Stimulated activated CD8-positive, alpha-beta memory T cell treated with anti-CD3 and anti-CD28 coated beads, Interleukin-7, amount 100 ng/mL, for 24 hours (primary cell): ENCODE results near the gene SORL1.
"Not testable (repeated sequence)": the region's sequence is repeated elsewhere in the genome, so short reads cannot be mapped to it uniquely, and the experiment has no call there.

Source experiments
- DNase-seq: peaks from one replicate; pipeline ENCODE4 v3.0.0-alpha.2; 2020; ENCODE audit warnings: low read depth

SORL1 gene

DNA sequence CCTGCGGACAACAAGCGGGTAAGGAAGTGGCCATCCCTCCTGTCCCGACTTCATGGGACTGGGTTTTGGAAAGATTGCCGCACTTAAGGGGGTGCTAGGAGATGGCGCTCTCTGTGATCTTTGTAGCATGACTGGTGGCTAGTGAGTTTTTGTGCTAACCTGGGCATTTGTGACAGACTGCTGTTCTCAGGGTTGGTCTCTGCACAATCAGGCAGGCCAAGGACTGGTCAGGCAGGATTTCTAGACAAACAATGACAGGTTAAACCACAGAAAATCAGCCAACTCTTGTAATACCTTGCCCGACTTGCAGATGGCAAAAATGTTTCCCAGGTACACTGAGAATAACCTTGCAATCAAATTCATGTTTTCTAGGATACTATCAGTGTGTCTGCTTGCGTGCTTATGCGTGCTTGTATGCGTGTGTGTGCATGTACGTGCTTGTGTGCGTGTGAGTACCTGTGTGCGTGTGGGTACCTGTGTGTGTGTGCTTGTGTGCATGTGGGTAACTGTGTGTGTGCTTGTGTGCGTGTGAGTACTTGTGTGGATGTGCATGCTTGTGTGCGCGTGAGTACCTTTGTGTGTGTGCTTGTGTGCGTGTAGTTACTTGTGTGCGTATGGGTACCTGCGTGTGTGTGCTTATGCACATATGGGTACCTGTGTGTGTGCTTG lies 26.2 kb downstream of the SORL1 start:
- DNase-seq = no peak

DNA sequence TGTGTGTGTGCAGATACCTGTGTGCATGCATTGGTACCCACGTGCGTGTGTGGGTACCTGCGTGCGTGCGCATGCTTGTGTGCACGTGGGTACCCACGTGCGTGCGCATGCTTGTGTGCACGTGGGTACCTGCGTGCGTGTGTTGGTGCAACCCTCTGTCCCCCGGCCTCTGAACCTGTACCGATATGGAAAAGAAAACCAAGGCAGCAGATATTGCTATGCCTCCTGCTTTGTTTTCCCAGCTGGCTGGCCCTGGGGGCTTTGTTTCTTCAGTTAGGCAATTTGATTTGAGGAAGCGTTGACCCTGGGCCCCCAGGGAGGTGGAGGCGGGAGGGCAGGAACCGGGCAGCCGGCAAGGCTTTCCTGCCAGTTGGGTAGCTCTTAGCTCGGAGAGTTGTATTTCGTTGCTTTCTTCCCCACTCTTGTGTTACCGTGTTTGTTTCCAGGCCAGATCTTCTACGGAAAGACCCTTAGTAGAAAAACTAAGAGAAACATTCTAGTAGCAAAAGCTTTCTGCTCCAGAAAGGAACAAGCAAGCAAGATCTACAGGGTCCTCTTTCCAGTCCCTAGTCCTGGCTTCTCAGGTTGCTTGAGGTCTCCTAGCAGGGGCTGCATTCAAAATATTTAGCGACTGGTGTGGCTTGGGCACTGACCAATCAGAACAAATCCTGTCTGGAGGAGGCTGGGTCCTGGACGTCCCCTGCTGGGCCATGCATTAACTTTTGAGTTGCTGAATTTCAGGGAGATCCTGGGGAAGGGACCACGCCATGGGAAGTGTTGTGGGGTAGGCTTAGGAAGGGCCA lies 27.0 kb downstream of the SORL1 start:
- no peak for DNase-seq

DNA sequence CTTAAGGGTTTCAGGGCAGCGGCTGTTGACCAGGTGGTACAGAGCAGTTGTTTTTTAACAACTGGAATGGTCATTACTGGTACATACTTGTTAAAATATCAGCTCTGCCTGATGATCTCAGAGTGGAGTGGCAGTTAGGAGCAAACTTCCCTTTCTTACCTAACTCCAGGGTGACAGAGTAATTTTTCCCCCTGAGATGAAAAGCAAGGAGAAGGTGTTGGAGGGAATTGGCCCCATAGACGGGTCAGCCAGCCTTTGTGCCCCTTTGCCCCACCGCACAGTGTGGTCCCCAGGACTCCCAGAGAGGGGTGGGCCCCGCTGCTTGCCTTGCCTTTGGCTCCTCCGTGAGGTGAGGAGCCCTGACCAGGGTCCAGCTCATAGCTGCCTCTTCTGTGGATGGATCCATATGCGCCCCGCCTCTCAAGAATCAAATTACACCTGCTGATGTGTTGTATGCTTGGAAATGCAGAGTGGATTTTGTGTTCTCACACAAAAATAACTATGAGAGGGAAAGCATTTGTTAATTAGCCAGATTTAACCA lies 27.7 kb downstream of the SORL1 start:
- no peak for DNase-seq

DNA sequence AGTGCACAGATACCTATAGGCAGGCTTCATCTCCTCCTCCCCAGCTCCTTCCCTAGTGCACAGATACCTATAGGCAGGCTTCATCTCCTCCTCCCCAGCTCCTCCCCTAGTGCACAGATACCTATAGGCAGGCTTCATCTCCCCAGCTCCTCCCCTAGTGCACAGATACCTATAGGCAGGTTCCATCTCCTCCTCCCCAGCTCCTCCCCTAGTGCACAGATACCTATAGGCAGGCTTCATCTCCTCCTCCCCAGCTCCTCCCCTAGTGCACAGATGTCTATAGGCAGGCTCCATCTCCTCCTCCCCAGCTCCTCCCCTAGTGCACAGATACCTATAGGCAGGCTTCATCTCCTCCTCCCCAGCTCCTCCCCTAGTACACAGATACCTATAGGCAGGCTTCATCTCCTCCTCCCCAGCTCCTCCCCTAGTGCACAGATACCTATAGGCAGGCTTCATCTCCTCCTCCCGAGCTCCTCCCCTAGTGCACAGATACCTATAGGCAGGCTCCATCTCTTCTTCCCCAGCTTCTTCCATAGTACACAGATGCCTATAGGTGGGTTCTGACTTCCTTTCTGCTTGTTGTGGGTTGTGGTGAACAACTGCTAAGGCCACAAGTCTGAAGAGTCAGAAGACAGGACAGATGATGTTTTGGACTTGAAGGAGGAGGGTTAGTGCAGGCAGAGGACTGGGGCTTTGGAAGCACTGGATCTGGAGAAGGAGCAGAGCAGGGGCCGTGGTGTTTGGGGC lies 29.5 kb downstream of the SORL1 start:
- not testable (repeated sequence) for DNase-seq

DNA sequence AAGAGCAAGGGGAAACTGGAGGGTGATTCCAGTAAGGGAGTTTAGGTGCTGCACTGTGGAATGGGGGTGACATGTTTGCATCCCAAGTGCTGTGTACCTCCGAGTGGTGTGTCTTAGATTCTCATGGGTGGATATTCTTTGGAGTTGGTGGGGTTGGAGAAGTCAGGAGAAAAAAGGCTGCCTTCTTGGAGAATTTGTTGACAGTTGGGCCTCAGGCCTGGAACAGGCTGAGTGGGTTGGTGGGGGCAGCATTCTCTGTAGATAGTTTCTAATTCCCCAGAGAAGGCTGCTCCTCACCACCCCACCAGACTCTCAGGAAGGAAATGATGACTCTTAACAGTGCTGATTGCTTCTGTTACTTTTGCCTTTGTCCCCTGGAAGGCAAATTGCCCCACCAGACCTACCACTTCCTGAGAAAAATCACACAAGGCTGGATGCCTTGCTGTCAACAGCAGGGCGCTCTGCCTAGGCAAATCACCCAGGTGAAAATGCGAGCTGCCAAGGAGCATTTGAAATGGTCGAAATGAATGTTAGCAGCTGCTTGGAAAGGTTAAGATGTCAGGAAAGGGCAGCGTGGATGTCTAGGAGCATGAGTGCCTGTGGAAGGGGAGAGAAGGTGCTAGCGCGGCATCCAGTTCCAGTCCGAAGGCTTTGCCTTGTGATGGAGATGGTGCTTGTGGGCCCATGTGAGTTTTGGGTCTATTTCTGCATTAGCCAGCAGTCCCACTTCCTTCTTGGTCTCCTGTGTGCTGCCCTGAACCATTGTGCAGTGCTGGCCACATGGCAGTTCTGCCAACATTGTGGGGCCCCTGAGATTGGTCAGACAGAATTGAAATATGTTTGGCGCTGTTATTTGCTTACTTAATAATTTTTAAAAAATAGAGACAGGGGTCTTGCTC lies 30.4 kb downstream of the SORL1 start:
- peak; percentile 8 for DNase-seq

DNA sequence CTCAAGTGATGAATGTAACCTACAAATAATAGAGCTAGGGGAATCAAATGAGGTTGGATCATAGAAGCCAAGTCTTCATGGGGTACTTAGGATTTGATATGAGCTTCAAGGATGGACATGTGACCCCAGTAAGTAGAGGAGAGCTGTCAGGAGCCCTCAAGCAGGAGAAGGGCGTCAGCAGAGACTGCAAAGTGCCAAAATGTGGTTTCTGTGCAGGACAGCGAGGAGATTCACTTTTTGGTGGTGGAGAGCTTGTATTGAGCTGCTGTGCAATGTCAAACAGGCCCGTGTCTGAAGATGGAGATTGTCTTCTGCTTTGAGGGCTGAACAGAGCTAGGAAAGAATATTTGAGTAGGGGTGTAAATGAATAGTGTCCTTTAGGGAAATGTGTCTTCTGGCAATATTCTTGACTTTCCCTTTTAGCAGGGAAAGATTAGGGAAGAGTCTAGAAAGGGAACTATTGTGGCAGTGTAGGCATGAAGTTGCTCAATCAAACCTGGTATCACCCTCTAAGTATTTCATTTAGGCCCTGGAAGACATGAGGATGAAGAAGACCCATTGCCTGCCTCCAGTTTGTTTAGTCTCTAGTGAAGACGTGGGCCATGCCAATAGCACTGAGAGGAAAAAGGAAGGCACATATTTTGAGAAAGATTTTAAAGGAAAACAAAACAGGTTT lies 31.8 kb downstream of the SORL1 start:
- DNase-seq = no peak

DNA sequence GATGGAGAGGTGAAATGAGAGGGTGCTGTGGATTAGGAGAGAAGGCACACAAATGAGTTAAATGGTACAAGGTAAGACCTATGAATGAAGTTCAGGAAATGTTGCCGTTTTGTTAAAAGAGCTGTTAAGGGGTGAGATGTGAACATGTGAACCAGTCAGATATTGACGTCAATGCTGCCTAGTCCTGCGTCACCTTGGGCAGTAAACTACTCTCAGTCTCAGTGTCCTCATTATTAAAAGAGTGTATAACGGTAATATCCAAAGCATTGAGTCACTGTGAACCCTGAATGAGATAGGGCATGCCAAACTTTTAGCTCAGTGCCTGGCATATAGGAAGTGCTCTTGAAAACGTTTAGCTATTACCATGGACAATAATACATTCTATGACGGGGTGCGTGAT lies 33.1 kb downstream of the SORL1 start:
- DNase-seq = no peak

DNA sequence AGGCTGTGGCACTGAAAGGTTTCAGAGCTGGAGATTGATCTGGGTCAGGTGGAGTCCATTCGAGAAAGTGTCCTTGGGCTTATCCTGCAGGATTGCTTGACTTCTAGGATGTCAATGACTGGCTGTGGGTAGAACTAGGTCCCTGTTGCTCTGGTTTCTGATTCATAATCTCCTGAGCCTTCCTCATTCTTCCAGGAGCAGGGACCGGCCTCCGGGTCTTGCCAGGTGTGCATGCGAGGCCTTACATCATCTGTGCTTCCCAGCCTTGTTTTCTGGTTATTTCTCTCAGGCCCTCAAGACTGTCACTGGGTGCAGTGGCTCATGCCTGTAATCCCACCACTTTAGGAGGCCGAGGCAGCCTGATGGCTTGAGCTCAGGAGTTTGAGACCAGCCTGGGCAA lies 33.9 kb downstream of the SORL1 start:
- no peak for DNase-seq

DNA sequence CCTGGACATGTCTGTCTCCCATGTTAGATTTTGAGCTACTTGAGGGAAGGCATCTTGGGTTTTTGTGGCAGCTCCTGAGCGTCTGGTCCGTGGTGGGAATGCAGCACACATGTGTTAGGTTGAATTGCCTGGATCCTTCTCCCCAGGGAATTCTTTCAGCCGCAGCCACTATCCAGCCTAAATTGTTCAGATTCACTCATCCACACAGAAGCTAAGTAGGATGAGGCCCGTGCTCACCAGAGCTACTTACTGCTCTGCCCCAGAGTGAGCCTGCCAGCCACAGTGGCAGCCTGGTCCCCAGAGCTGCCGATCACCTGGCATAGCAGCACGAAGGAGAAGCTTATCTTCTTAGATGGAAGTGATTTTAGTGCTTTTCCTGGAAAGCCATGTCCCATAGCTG lies 35.1 kb downstream of the SORL1 start:
- DNase-seq = no peak

DNA sequence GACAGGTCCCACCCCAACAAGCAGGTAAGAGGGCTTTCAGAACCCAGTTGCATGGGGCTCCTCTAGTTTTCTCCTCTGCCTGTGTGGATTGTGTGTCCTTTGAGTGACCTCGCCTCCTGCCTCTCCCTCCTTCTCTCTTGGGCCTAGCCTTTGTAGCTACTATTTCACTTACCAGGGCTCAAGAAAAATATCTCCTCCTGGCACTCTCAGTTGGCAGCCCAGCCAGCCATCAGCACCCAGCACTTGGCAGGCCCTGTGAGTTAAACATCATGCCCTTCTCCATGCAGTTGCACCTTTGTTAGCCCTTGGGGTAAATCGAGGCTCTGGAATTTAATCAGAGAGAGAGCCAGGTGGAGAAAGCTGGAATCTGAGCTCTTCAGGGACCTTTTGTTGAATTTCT lies 36.1 kb downstream of the SORL1 start:
- no peak for DNase-seq

DNA sequence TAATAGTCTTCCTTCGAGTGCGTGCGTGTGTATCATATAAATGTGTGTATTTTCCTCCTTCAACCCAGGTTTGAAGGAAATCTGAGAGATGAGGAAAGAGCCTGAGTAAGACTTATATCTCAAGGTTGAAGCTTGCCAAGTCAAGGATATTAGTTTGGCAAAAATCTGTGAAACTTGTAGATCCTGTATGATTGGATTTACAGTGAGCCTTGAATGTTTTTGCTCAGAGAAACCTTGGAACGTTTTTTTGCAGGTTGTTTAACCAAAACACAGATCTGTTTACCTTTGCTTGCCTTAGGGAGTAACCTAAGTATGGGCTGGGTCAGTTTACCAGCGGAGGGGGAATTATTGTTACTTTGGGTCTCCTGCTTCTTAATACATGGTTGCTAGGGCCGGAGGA lies 36.5 kb downstream of the SORL1 start:
- DNase-seq = no peak

DNA sequence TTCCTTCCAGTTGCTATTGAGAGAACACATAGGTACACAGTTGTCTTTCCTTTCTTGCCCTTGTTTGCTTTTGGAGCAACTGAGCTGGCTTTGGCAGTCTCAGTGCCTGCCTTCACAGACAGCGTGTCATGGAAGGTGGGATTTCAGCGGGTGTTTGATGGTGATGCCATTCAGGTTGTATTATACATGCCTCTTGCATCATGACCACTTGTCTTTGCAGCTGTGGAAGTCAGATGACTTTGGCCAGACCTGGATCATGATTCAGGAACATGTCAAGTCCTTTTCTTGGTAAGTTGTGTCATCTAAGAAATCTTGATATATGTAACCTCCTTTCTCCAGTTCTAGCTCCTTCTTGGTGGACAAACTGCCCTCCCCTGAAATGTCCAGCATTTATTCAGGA lies 37.7 kb downstream of the SORL1 start:
- no peak for DNase-seq

DNA sequence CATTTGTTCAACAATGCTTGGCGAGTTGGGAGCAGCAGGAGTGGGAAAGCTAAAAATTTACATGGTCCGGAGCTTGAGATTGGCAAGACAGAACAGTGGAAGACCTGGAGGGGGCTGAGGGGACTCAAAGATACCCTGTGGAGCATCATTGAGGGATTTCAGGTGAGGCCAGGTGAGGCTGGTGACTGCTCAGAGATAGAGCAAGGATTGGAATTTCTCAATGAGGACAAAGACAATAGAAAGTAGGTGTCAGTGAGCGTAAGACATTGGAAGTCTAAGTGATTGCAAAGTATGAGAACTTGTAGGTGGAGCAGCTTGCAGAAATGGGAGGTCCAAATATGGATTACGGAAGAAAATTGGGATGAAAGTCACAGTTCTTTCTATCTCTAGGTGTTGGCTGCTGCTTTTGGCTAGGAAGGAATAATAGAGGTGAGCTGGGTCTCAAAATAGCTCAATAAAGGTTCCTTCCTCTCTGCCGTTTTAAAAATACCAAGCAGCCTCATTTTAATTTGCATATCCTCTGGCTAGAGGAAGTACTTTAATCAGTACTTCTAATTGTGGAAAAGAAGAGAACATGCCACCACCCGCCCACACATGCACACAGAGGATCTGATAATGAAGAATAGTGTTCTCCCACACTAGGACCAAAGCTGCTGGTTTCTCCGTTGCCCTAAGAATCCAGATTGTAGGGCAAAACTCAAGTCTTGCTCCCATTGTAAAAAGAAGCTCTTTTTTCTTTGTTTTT lies 42.4 kb downstream of the SORL1 start:
- DNase-seq = no peak

DNA sequence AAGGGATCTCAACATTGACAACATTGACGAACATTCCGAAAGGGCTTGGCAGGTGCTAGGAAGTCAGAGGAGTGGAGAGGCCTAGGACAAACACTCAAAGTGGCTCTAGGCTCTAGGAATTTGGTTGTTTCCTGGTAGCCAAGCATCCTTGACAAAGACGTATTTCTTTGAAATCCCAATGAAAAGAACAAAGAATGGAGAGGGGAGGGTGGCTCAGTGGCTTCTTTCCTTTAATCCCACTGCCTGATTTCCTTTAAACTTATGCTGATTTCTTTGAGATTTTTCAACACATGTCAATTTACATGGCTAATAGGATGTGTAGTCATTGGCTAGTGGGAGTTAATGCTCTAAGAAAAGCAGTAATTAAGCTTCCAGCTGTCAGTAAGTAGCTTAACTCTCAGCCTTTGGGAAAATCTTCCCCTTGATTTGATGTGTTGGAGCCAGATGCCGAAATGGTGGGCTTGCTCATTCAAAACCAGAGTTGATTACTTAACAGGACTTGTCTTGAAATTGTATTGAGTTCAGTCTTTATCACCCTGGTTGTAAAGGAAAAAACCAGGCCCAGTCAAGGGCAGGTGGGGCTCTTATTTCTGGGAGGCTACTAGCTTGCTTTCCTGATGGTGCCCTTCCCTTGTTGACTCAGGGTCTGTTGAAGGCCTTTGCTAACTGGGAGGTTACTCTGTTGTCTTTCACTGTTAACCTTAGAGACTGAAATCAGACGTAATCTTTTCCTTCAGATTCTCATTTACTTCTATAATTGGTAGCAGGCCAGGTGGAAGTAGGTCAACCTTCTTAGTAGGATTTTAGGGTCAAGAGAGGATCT lies 45.3 kb downstream of the SORL1 start:
- no peak for DNase-seq

DNA sequence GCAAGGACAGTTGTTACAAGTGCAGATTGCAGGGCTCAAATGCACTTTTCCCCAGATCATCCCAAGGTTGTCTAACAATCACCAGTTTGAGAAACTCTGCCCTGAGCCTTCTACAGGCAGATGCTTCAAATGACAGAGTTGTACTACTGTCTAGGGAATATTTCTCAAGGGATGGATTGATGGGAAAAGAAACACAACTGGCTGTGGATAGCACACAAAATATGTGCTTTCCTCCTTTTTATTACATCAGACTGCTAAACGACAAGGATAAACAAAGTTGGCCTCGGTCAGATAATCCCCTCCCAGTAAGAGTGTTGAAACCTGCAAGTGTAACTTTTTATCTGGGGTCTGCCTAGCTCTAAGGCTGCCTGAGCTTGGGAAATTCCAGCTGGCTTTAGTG lies 47.3 kb downstream of the SORL1 start:
- DNase-seq = no peak

DNA sequence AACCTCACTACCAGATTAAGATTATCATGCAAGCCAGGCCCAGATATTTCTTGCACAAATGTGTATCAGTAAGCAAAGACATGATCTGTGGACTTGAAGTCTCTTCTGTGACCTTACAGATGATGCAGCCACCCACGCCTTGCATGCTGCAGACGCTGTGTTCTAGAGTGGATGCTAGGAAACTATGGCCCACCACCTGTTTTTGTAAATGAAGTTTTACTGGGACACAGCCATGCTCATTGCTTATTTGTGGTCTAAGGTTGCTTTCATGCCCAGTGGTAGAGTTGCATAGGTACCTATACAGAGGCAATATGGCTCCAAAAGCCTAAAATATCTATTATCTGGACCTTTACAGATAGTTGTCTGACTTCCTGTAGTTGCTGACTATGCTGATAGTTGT lies 48.2 kb downstream of the SORL1 start:
- no peak for DNase-seq

DNA sequence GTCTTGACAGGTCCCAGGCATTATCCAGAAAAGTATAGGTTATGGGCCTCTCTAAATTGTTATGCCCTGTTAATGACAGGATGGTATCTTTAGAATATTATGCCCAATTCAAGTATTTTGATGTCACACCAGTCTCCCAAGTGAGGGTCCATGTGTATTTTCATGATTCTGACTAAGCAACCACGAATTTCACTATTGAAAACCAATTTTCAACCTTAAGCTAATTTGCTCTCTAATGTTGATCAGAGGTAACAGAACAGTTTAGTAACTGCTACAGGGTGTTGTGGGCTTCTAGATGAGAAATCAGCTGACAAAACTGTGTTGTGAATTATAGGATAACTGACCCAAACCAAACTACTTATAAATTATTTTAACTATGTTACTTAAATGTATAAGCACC lies 48.6 kb downstream of the SORL1 start:
- DNase-seq = no peak

DNA sequence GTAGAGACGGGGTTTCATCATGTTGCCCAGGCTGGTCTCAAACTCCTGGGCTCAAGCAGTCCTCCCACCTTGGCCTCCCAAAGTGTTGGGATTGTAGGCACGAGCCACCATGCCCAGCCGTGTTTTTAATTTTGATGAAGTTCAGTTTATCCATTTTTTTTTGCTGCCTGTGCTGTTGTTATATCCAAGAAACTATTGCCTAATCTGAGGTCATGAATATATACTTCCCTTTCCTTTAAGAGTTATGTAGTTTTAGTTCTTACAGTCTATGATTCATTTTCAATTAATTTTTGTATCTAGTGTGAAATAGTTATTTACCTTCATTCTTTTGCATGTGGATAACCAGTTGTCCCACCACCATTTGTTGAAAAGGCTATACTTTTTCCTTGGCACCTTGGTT lies 50.9 kb downstream of the SORL1 start:
- DNase-seq = no peak

DNA sequence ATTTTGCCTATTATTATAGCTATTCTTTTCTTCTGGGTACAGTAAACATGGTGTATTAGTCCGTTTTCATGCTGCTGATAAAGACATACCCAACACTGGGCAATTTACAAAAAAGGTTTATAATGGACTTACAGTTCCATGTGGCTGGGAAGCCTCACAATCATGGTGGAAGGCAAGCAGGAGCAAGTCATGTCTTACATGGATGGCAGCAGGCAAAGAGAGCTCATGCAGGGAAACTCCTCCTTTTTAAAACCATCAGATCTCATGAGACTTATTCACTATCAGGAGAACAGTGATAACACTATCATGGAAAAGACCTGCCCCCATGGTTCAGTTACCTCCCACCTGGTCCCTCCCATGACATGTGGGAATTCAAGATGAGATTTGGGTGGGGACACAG lies 54.1 kb downstream of the SORL1 start:
- not testable (repeated sequence) for DNase-seq

DNA sequence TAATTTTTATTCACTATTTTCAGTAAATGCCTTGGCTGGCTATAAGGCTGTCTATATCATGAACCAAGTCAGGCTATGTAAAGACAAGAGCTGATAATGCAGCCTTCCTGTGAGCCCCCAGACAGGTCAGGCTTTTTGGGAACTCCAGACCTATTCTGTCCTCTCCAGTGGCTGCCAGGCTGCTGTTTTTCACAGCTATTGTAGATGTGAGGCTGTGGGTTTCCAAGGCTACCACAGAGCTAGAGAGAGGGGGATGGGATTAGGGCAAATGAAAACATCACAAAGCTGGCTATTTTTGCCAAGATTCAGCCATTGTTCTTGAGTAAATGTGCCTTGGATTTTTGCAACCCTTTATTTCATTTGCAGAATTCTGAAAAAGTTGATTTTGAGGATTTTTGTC lies 56.3 kb downstream of the SORL1 start:
- no peak for DNase-seq
